ENCODE data around the gene SFXN2.

GRCh38 chr10:102698894-102699293 lies 15.5 kb upstream of the SFXN2 start:
- TF ChIP-seq, protein P1, sequence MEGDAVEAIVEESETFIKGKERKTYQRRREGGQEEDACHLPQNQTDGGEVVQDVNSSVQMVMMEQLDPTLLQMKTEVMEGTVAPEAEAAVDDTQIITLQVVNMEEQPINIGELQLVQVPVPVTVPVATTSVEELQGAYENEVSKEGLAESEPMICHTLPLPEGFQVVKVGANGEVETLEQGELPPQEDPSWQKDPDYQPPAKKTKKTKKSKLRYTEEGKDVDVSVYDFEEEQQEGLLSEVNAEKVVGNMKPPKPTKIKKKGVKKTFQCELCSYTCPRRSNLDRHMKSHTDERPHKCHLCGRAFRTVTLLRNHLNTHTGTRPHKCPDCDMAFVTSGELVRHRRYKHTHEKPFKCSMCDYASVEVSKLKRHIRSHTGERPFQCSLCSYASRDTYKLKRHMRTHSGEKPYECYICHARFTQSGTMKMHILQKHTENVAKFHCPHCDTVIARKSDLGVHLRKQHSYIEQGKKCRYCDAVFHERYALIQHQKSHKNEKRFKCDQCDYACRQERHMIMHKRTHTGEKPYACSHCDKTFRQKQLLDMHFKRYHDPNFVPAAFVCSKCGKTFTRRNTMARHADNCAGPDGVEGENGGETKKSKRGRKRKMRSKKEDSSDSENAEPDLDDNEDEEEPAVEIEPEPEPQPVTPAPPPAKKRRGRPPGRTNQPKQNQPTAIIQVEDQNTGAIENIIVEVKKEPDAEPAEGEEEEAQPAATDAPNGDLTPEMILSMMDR (conservative IDR thresholded peaks at IDR 0.05), result no peak
- no peak for TF ChIP-seq EZH2 (IDR thresholded peaks at IDR 0.05; ENCODE audit: low read depth)

All from PC-9 (cell line).